ENCODE measurements around the gene CLEC20A. TPM values are rescaled to one million over a fixed set of nuclear protein-coding genes. Genes with fewer than 3 reads are reported as not detected.

CLEC20A gene
- total and polyA plus RNA-seq, 9 of the 15 experiments (the other 6 are each of a cell fraction or from before 2014, with no cell fraction given), result not detected

DNA sequence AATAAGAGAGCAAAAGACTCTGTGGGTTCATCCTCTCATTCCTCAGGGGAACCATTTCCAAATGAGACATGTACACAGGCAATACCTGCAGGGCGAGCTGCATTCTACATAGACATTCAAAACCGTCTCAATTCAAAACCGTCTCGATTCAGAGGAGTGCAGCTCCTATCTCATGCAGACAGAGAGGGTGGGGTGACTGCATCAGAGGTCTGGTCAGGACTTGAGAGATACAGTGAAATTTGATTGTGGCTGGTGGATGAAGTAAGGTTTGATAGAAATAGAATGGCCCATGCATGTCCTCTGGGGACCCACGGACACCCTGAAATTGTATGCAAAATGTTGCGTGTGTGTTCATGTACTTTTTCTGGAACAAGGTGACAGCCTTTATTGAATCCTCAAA, 43.4 kb upstream of the CLEC20A start (continued):
- no peak for TF ChIP-seq TSHZ1 (CRISPR knock-in tag; IDR thresholded peaks at IDR 0.05)
- TF ChIP-seq ZNF830 (CRISPR knock-in tag; IDR thresholded peaks at IDR 0.05), result no peak
- TF ChIP-seq ILF3 (IDR thresholded peaks at IDR 0.05; ENCODE audit: borderline replicate concordance), result no peak
- TF ChIP-seq MCM5 (IDR thresholded peaks at IDR 0.05; ENCODE audit: low read depth), result no peak
- no peak for TF ChIP-seq EHMT2 (IDR thresholded peaks at IDR 0.05)
- no peak for TF ChIP-seq YBX1 (IDR thresholded peaks at IDR 0.05)
- TF ChIP-seq MAFG (tag; conservative IDR thresholded peaks at IDR 0.05), result no peak
- peak; percentile 82 for TF ChIP-seq TCF3 (CRISPR knock-in tag; IDR thresholded peaks at IDR 0.05)
- TF ChIP-seq DPF2 (IDR thresholded peaks at IDR 0.05), result peak; percentile 37; the same call in 1 of the 2 replicates
- TF ChIP-seq ZNF561 (CRISPR knock-in tag; conservative IDR thresholded peaks at IDR 0.05), result no peak
- TF ChIP-seq KAT8 (IDR thresholded peaks at IDR 0.05; ENCODE audit: low read depth), result no peak
- TF ChIP-seq ZNF398 (CRISPR knock-in tag; IDR thresholded peaks at IDR 0.05), result no peak
- TF ChIP-seq ARID1B (IDR thresholded peaks at IDR 0.05), result peak; percentile 68; the same call in 1 of the 2 replicates
- TF ChIP-seq LARP7 (IDR thresholded peaks at IDR 0.05), result no peak
- TF ChIP-seq SIN3A (IDR thresholded peaks at IDR 0.05; ENCODE audit: borderline replicate concordance in 2 of 2, control insufficient read depth in 1 of 2, low read depth in 2 of 2, low read length in 2 of 2), result no peak
- TF ChIP-seq TFAM (CRISPR knock-in tag; conservative IDR thresholded peaks at IDR 0.05), result no peak
- no peak for TF ChIP-seq RBM15 (IDR thresholded peaks at IDR 0.05; ENCODE audit: insufficient read depth, low read length)
- TF ChIP-seq FOXM1 (IDR thresholded peaks at IDR 0.05; ENCODE audit: low read depth), result no peak
- TF ChIP-seq FOXM1 (CRISPR knock-in tag; IDR thresholded peaks at IDR 0.05; ENCODE audit: low read depth), result no peak
- TF ChIP-seq, protein P1, sequence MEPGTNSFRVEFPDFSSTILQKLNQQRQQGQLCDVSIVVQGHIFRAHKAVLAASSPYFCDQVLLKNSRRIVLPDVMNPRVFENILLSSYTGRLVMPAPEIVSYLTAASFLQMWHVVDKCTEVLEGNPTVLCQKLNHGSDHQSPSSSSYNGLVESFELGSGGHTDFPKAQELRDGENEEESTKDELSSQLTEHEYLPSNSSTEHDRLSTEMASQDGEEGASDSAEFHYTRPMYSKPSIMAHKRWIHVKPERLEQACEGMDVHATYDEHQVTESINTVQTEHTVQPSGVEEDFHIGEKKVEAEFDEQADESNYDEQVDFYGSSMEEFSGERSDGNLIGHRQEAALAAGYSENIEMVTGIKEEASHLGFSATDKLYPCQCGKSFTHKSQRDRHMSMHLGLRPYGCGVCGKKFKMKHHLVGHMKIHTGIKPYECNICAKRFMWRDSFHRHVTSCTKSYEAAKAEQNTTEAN (CRISPR knock-in tag; IDR thresholded peaks at IDR 0.05), result no peak
- TF ChIP-seq MEF2D (tag; conservative IDR thresholded peaks at IDR 0.05; ENCODE audit: low read depth), result no peak
- no peak for TF ChIP-seq SRSF9 (IDR thresholded peaks at IDR 0.05; ENCODE audit: borderline replicate concordance, low read depth, low read length)
- TF ChIP-seq TAL1 (IDR thresholded peaks at IDR 0.05), result peak; percentile 80
- TF ChIP-seq TCF7L2 (IDR thresholded peaks at IDR 0.05; ENCODE audit: low read depth, low read length), result no peak

Data from K562 (cell line).